IMR-90 (cell line): Measurements from ENCODE around the gene CYP1A2. TPM values are rescaled to one million over a fixed set of nuclear protein-coding genes. Genes with fewer than 3 reads are reported as not detected.

ENCODE experiments used
- ATAC-seq: fragments of 200-7000 bp; cut with Tn5 transposase; 2 replicates; pipeline ENCODE4 v1.9.1; 2020; ENCODE audit warnings: low read depth, mild to moderate bottlenecking, moderate library complexity
- BruUV-seq: library from RNA; stranded (reverse); fragments of 400-500 nt; replicated peaks from 2 replicates; lab custom pipeline; 2021; lab: Mats Ljungman, UMichigan
- CTCF ChIA-PET: fragments of 300-600 bp; formaldehyde crosslinking; extraction: SDS; loops from one replicate; lab custom pipeline; 2021; ENCODE audit warnings: antibody characterized with exemption; lab: Yijun Ruan, JAX
- POLR2A ChIA-PET: fragments of 300-600 bp; sonication (Branson Sonifier 250); formaldehyde crosslinking; loops from one replicate; lab custom pipeline; 2022; ENCODE audit warnings: antibody characterized with exemption; ENCODE audit not compliant: unreplicated experiment; lab: Charles Lee
- DNase-seq: peaks from one replicate; pipeline ENCODE4 v3.0.0; 2013
- H2AFZ ChIP-seq: replicated peaks from 2 replicates; pipeline ENCODE3; 2013; ENCODE audit warnings: low read length, mild to moderate bottlenecking; ENCODE audit not compliant: poor library complexity
- H2AK5ac ChIP-seq: 2 replicates; pipeline ENCODE4 v1.6.1; 2013; ENCODE audit warnings: low read depth, low read length, inconsistent platforms
- H2AK9ac ChIP-seq: replicated peaks from 2 replicates; pipeline ENCODE3; 2013; ENCODE audit warnings: mild to moderate bottlenecking, low read depth, low read length, moderate library complexity; ENCODE audit not compliant: poor library complexity
- H2BK120ac ChIP-seq: 2 replicates; pipeline ENCODE4 v1.6.1; 2013; ENCODE audit warnings: low read depth, low read length, inconsistent platforms
- H2BK15ac ChIP-seq: 3 replicates; pipeline ENCODE4 v1.6.1; 2013; ENCODE audit warnings: low read depth, low read length, inconsistent platforms
- H2BK20ac ChIP-seq: 2 replicates; pipeline ENCODE4 v1.6.1; 2013; ENCODE audit warnings: low read depth, mild to moderate bottlenecking, inconsistent platforms, low read length, moderate library complexity
- H2BK5ac ChIP-seq: 2 replicates; pipeline ENCODE4 v1.6.1; 2013; ENCODE audit warnings: mild to moderate bottlenecking, low read depth, low read length, inconsistent platforms; ENCODE audit not compliant: poor library complexity, severe bottlenecking
- H3K14ac ChIP-seq: replicated peaks from 2 replicates; pipeline ENCODE4 v1.6.1; 2013; ENCODE audit warnings: low read depth, low read length, inconsistent platforms
- H3K18ac ChIP-seq: 2 replicates; pipeline ENCODE4 v1.6.1; 2013; ENCODE audit warnings: low read depth, low read length, control low read depth
- H3K23ac ChIP-seq: 2 replicates; pipeline ENCODE4 v1.6.1; 2013; ENCODE audit warnings: low read depth, low read length, inconsistent platforms
- H3K27ac ChIP-seq: 2 replicates; pipeline ENCODE4 v1.5.1; 2013; ENCODE audit warnings: mild to moderate bottlenecking, control low read depth, low read length; ENCODE audit not compliant: insufficient read depth
- H3K27me3 ChIP-seq: 2 replicates; pipeline ENCODE4 v1.6.1; 2013; ENCODE audit warnings: low read length; ENCODE audit not compliant: control insufficient read depth, insufficient read depth
- H3K36me3 ChIP-seq: 2 replicates; pipeline ENCODE4 v1.6.1; 2013; ENCODE audit warnings: low read length, mixed read lengths; ENCODE audit not compliant: control insufficient read depth, insufficient read depth
- H3K4ac ChIP-seq: 2 replicates; pipeline ENCODE4 v1.6.1; 2013; ENCODE audit warnings: low read depth, low read length, inconsistent platforms
- H3K4me1 ChIP-seq: 2 replicates; pipeline ENCODE4 v1.6.1; 2013; ENCODE audit warnings: low read length, mixed read lengths; ENCODE audit not compliant: control insufficient read depth, insufficient read depth
- H3K4me2 ChIP-seq: 2 replicates; pipeline ENCODE4 v1.6.1; 2013; ENCODE audit warnings: low read depth, mild to moderate bottlenecking, control low read depth, low read length, moderate library complexity
- H3K4me3 ChIP-seq: 2 replicates; pipeline ENCODE4 v1.5.1; 2013; ENCODE audit warnings: low read depth, mild to moderate bottlenecking, control low read depth, low read length, moderate library complexity; ENCODE audit not compliant: insufficient read depth
- H3K56ac ChIP-seq: 2 replicates; pipeline ENCODE4 v1.6.1; 2013; ENCODE audit warnings: low read length, inconsistent platforms; ENCODE audit not compliant: insufficient read depth; ENCODE audit errors: extremely low read depth
- H3K79me1 ChIP-seq, 2 experiments: 2 replicates each; pipeline ENCODE4 v1.6.1; 2013; ENCODE audit warnings: low read length in 2 of 2, inconsistent platforms in 1 of 2, low read depth in 1 of 2
- H3K9ac ChIP-seq: 2 replicates; pipeline ENCODE4 v1.6.1; 2013; ENCODE audit warnings: low read depth, low read length, control low read depth
- H3K9me1 ChIP-seq: 2 replicates; pipeline ENCODE4 v1.6.1; 2013; ENCODE audit warnings: low read length, inconsistent platforms; ENCODE audit not compliant: insufficient read depth
- H3K9me3 ChIP-seq: 2 replicates; pipeline ENCODE4 v1.6.1; 2013; ENCODE audit warnings: low read length; ENCODE audit not compliant: control insufficient read depth, insufficient read depth
- H4K20me1 ChIP-seq: 2 replicates; pipeline ENCODE4 v1.6.1; 2013; ENCODE audit warnings: low read length, inconsistent platforms; ENCODE audit not compliant: insufficient read depth
- H4K5ac ChIP-seq: 2 replicates; pipeline ENCODE4 v1.6.1; 2013; ENCODE audit warnings: mild to moderate bottlenecking, low read depth, low read length, control low read depth
- H4K8ac ChIP-seq, 2 experiments: 2 replicates each; pipeline ENCODE4 v1.6.1; 2013; ENCODE audit warnings: low read depth in 2 of 2, low read length in 2 of 2, control low read depth in 1 of 2, inconsistent platforms in 1 of 2
- H4K91ac ChIP-seq: 2 replicates; pipeline ENCODE4 v1.6.1; 2013; ENCODE audit warnings: low read depth, low read length, inconsistent platforms; ENCODE audit not compliant: insufficient read depth
- BHLHE40 ChIP-seq: fragments of 150-350 bp; IDR thresholded peaks from 2 replicates; pipeline ENCODE4 v1.6.1; 2016; ENCODE audit warnings: mild to moderate bottlenecking, low read depth, low read length
- CEBPB ChIP-seq: IDR thresholded peaks from 2 replicates; pipeline ENCODE4 v1.6.1; 2012; ENCODE audit warnings: low read depth, low read length, improper control_type of control experiment
- MAFK ChIP-seq: IDR thresholded peaks from 2 replicates; pipeline ENCODE4 v1.6.1; 2012; ENCODE audit warnings: low read depth, low read length, improper control_type of control experiment
- MXI1 ChIP-seq: IDR thresholded peaks from 2 replicates; pipeline ENCODE4 v1.6.1; 2012; ENCODE audit warnings: low read depth, mild to moderate bottlenecking, low read length, moderate library complexity, borderline replicate concordance
- RAD21 ChIP-seq: IDR thresholded peaks from 2 replicates; pipeline ENCODE4 v1.6.1; 2012; ENCODE audit warnings: low read length, improper control_type of control experiment
- SMC3 ChIP-seq: fragments of 150-350 bp; IDR thresholded peaks from 2 replicates; pipeline ENCODE4 v1.6.1; 2016; ENCODE audit warnings: low read depth, mild to moderate bottlenecking, antibody characterized with exemption, low read length, moderate library complexity
- WGBS, 2 experiments: methylation state at CpG; one replicate each; pipeline versions ENCODE4 v1.1.5 to v1.1.7; 2013; ENCODE audit warnings: missing lambda C conversion rate in 2 of 2; ENCODE audit not compliant: insufficient read length in 1 of 2; ENCODE audit errors: extremely low coverage in 2 of 2; 5-methylcytosine and 5-hydroxymethylcytosine counted together
- dilution Hi-C: fragments of 300-500 bp; cut with HindIII; formaldehyde crosslinking; loops from one replicate; pipeline ENCODE4 v1.14.3; 2018; ENCODE audit warnings: low sequenced_read_pairs; ENCODE audit not compliant: unreplicated experiment
- in situ Hi-C: fragments of 300-500 bp; cut with MboI; formaldehyde crosslinking; loops from 3 replicates; pipeline ENCODE4 v1.14.3; 2019; ENCODE audit warnings: low sequenced_read_pairs, inconsistent platforms, mixed read lengths
- intact Hi-C: fragments of 100-400 bp; cut with micrococcal nuclease; formaldehyde crosslinking; loops from 2 replicates; pipeline ENCODE4 v1.10.0; 2022
- polyA plus RNA-seq, 3 experiments: library from polyadenylated mRNA; depleted of rRNA; stranded (reverse); fragments of >200 nt; gene quantifications; 2 replicates each; pipeline ENCODE4 v1.2.3, GENCODE V29; 2012; ENCODE audit warnings: low replicate concordance in 1 of 3
- total RNA-seq: library from RNA; depleted of rRNA; stranded (reverse); fragments of >200 nt; gene quantifications from 2 replicates; pipeline ENCODE4 v1.2.3, GENCODE V29; 2012

CYP1A2 gene
- total and polyA plus RNA-seq, 2 of the 4 experiments (the other 2 are of a cell fraction): not detected

- Histone ChIP-seq H3K56ac (0 out of 2 replicates have a peak overlapping the region, but pooled peaks have one; percentile 19), H3K36me3 (peaks cover 2% of the 10 kb centered on the region; the same call in 1 of the 2 replicates), H2BK120ac (no peak overlapping the region; the same call in 1 of the 2 replicates), H2AK9ac (peak overlapping the region; percentile 85), H4K8ac (peak overlapping the region; percentile 28 to 66; a peak in 1 of 4 replicates), H4K5ac (0 out of 2 replicates have a peak overlapping the region, but pooled peaks have one; percentile 11), H3K4me1 (peaks cover 24% of the 10 kb centered on the region), H3K4me2 (peak overlapping the region; percentile 17), H3K9me3 (no peaks in the 10 kb centered on the region), H3K9me1 (peaks cover 42% of the 10 kb centered on the region), H3K4me3 (no peak overlapping the region), H3K27me3 (no peaks in the 10 kb centered on the region), H2BK5ac (peak overlapping the region; percentile 35), H3K79me1 (peaks cover 19 to 89% of the 10 kb centered on the region in 2 experiments), H4K91ac (0 out of 2 replicates have a peak overlapping the region, but pooled peaks have one; percentile 38), H4K20me1 (peaks cover 89% of the 10 kb centered on the region), H2AK5ac (peak overlapping the region; percentile 69), H3K14ac (peak overlapping the region; percentile 78), H2AFZ (peak overlapping the region; percentile 74), H3K23ac (peak overlapping the region; percentile 41), H2BK15ac (no peak overlapping the region; the same call in 2 of the 3 replicates), H3K27ac (peak overlapping the region; percentile 45), H3K9ac (peak overlapping the region; percentile 30), H2BK20ac (no peak overlapping the region), H3K4ac (peak overlapping the region; percentile 78), H3K18ac (no peak overlapping the region)
- peak; percentile 85 for DNase-seq
- dilution Hi-C loops: no loop called here
- no CpG with 5 or more reads among the region's 15 CpGs for WGBS, 2 experiments
- TF ChIP-seq BHLHE40 (peak; percentile 37; the same call in 1 of the 2 replicates), CEBPB (no peak), MAFK (no peak), MXI1 (peak; percentile 54; the same call in 1 of the 2 replicates), SMC3 (no peak), RAD21 (no peak)
- CTCF ChIA-PET: no interaction called here
- POLR2A ChIA-PET: no interaction called here
- in situ Hi-C loops: no loop called here
- no TSS peak for BruUV-seq
- peak; percentile 76 for ATAC-seq
- intact Hi-C loops: no loop called here
Measured at GRCh38 chr15:74790080-74790916, 41.7 kb downstream of the CYP1A2 start.
